Activated CD4-positive, CD25-positive, alpha-beta regulatory T cell (primary cell): ENCODE results near the gene COX20.

Experiments used
- DNase-seq, 4 experiments: peaks; one replicate each; lab custom pipeline; 2025; lab: John Stamatoyannopoulos, UW

The COX20 gene

DNA sequence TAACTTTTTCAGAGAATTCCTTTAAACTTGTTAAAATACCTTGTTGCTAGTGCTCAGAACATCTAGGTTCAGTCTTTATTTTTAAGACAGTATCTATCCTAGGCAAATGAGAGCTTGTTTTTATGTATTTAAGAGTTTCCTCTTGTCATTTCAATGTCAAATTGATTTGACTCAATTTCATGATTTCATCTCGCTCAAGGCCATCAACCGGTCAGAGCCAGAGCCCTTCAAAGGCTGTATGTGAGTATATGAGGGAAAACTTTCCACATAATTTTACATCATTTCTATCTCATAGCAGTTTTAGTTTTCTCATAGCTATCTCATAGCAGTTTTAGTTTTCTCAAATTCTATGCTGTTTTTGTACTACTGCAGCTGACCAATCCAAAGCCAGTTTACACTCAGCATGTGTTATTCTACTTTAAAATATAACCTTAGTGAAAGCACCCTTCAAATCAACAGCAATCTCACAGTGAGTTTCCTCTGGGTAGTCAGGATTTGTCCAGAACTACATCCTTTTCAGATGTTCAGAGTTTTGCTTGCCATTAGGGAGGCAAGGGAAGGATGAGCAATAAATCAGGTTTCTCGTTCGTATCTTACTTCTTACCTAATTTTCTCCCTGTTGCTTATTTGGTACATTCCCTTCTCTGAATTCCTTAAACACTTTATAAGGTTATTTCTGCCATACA lies 16.2 kb downstream of the COX20 start:
- no peak for DNase-seq

DNA sequence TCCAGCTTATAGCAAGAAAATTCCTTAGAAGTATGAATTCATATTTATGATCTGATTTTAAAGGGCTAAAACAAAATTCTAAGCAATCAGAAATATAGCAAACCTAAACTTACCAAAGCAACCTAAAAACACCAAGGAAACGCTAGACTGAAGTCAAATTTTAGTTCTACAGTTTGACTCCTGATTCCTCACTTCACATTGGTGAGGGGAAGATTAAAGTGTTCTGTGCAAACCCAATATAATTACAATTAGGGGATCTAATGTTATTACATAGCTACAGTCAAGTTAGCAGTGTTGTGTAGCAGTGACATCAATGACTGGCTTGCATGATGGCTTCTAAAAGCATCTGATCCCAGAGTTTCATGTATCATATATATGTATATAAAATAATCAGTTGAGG lies 17.2 kb downstream of the COX20 start:
- DNase-seq, result no peak

GRCh38 chr1:244854166-244854565 lies 18.7 kb downstream of the COX20 start:
- no peak for DNase-seq

DNA sequence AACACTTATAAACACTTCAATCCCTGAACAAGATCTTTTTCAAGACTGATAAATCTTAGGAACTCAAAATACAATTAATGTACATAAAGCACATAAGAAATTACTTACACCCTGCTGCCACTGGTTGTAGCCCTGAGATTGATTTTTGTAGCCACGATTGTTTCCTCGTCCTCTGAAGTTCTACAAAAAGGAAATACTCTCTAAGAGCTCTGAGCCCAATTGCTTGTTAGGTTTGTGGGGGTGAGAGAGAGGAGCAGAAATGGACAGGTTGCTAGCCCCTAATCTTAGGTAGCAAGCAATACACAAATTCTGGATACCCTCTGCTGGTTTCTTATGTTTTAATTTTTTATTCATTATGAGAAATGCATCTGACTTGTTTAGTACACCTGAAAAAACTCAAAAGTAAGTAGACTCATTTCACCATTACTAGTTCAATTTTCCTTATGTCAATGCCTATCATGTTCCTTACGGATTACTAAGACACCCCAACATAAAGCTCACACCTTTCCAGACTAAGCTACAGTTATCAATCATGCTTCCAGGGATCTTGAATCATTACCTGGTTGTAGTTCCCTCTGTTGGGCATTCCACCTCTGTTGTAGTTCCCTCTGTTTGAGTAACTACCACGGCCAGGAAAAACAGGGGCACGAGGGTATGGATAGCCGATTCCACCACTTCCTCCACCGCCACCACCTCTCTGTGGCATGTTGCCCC lies 19.6 kb downstream of the COX20 start:
- DNase-seq, result no peak

DNA sequence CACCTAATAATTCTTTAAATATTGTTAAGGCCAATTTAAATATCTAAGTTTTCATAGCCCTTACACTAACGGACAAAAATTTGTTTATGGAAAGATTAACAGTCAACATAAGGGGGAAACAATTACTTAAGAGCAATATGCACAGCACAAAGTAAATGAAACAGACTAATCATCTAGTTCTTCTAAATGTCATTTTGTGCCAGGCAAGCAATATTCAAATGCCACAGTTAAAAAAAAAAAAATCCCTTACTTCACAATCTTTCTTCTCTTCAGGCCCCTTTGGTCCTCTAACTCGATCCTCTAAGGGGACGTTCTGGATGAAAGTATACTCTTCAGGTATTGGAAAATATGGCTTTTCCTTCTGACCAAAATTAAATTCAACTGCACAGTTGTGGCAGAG lies 22.3 kb downstream of the COX20 start:
- no peak for DNase-seq

GRCh38 chr1:244858357-244858756 lies 22.9 kb downstream of the COX20 start:
- DNase-seq, result no peak

DNA sequence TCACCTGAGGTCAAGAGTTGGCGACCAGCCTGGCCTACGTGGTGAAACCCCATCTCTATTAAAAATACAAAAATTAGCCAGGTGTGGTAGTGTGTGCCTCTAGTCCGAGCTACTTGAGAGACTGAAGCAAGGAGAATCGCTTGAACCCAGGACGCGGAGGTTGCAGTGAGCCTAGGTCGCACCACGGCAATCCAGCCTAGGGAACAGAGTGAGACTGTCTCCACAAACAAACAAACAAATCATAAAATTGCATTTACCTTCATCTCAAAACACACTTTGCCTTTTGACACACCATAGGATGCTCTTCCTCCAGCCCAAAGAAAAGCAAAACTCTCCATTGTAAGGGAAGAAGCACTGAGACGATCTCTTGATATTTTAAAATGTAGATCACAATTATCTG lies 24.6 kb downstream of the COX20 start:
- DNase-seq, result no peak

- DNase-seq, result no peak
Measured at GRCh38 chr1:244860914-244861610, 25.6 kb downstream of the COX20 start.

DNA sequence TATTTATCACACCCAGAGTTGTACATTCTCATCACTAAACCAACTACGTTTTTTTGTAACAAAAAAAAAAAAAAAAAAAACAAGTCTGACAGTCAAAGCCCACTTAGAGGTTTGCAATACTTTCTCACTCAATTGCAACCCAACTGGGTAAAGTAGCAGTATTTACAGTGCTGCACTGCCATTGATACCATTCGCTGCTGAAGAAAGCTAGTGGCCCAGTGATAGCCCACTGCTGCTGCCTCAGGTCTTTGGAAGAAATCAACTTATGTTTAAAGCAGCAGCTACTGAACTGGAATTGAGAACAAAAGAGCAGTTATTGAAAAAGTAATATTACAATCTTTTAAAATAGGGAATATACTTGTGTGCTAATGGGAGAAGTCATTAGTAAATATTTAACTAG lies 26.2 kb downstream of the COX20 start:
- DNase-seq, result no peak

DNA sequence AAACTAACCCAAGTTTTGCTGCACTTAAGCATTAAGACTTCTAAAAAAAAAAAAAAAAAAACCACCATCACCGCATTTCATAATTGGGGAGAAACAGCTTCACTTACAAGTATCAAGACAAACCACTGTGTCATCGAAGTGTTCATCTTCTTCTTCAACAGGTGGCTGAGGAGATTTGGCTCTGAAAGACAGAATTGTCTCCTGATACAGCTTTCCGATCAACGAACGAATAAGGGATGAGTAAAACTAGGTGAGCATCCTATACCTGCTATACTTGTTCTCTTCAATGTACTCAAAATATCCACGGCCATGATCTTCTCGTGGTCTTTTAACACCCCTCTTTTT lies 26.9 kb downstream of the COX20 start:
- DNase-seq, result no peak

DNA sequence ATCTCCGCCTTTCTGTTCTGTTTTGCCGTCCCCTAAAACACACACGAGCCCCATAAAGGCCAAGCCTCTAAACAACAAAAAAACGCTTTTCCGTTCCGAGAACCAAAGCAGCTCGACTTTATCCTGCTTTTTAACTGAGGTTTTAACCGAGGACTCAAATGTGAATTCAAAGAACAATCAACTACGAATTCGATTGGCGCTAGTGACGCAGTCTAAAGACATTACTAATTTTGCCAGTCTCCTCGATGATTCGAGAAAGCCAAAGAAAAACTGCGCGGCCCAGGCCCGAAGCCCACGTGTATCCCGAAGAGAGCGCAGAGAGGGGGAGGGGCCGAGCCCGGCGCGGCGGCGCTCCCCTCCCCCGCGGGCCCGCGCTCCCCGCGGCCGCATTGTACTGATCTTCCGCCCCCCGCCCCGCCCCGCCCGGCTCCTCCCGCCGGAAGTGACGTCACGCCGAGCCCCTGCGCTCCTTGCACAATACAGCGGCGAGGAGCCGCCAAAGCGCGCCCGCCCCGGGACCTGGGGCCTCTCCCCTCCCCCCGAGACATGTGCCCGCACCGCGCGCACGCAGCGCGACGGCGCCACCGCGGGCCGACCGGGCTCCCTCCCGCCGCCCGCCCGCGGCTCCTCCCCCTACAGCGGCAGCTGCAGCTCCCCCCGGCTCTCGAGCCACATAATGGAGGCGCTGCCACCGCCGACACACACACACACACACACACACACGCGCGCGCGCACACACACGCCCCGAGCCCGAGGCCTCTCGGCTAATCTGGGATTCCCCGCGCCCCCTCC lies 27.4 kb downstream of the COX20 start:
- DNase-seq, result peak; percentile 91 to 96 (median 96)

DNA sequence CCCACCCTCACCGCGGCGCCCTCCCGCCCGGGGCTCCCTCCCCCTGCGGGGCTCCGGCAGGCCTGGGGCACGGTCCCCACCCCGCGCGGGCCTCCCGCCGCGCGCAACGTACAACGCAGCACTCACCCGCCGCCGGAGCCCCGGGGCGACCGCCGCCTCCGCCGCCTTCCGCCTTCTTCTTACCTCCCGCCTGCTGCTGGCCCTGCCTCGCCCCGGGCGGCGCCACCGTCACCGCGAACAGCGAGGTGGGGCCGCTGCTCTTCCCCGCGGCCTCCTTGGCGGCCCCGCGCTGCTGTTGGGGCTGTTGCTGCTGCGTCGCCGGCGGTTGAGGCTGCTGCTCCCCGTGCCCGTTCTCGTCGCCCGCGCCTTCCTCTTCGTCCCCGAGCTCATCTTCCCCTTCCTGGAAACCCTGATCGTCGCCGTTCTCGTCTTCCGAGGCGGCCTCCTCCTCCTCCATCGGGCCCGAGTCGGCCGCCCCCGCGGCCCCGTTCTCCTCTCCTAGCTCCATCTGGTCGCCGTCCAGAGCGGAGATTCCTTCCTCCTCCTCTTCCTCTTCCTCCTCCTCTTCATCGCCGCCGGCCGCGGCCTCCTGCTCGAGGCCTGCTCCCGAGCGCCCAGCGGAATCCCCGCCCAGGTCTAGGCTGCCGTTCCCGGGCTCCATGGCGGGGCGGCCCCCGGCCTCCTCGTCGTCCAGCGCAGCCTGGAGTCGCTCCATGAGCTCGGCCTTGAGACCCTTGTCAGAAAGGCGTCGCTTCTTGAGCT lies 28.2 kb downstream of the COX20 start:
- peak in 1 of 4 experiments; percentile 23 for DNase-seq

- DNase-seq, result peak; percentile 89 to 97 (median 92)
Measured at GRCh38 chr1:244864253-244865027, 29.0 kb downstream of the COX20 start, which contains the start of gene HNRNPU. Gene HNRNPU, minus strand, starts transcription at chr1:244864543. Its CDS starts 236 bp downstream, at chr1:244864307.

DNA sequence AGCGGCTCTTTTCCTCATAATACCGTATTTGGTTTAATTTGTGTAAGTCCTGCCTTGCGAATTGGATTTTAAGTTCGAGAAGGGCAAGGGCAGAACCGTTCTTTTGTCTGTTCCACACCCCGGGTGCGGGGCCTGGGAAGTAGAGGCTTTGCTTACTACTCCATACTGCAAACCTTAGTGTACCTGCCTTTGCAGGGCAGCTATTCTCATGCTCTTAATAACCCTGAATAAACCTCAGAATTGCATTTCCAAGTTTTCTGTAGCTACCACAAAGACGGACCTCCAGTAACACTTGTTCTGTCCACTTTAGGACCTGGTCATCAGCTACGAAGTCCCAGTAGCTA lies 29.5 kb downstream of the COX20 start:
- DNase-seq, result peak in 2 of 4 experiments; percentile 6 to 7

- no peak for DNase-seq
Measured at GRCh38 chr1:244865820-244866219, 30.4 kb downstream of the COX20 start.

GRCh38 chr1:244866355-244866754 lies 30.9 kb downstream of the COX20 start:
- no peak for DNase-seq

- no peak for DNase-seq
Measured at GRCh38 chr1:244868484-244869363, 33.3 kb downstream of the COX20 start.

DNA sequence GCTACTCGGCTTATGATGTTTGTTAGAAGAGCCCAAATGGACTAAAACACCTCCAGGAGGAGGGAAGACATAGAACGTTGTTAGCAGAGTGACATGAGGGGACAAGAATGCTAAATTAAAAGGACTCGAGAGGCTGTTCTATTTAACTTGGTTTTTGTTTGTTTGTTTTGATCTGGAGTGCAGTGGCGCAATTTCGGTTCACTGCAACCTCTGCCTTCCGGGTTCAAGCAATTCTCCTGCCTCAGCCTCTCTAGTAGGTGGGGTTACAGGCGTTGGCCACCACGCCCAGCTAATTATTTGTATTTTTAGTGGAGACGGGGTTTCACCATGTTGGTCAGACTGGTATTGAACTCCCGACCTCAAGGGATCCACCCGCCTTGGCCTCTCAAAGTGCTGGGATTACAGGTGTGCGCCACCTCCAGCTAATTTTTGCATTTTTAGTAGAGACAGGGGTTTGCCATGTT lies 33.9 kb downstream of the COX20 start:
- DNase-seq, result no peak

DNA sequence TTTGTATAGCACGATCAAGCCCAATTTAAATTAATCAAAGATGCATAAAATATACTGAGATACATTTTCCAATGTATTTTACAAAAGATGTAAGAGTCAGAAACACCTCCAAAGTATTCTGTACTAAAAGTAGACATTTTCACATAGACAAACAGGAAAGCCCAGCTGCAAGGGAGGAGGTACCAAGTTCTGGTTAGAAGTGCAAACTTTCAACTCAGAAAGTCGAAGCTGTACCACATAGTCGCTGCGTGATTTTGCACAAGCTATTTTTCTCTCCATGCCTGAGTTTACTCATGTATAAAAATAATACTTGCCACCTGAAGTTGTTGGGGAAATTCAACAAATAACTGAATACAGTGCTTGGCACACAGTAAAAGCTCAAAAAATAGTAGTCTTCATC lies 34.5 kb downstream of the COX20 start:
- no peak for DNase-seq
